ENCODE data around the gene R3HCC1L.

The R3HCC1L gene

DNA sequence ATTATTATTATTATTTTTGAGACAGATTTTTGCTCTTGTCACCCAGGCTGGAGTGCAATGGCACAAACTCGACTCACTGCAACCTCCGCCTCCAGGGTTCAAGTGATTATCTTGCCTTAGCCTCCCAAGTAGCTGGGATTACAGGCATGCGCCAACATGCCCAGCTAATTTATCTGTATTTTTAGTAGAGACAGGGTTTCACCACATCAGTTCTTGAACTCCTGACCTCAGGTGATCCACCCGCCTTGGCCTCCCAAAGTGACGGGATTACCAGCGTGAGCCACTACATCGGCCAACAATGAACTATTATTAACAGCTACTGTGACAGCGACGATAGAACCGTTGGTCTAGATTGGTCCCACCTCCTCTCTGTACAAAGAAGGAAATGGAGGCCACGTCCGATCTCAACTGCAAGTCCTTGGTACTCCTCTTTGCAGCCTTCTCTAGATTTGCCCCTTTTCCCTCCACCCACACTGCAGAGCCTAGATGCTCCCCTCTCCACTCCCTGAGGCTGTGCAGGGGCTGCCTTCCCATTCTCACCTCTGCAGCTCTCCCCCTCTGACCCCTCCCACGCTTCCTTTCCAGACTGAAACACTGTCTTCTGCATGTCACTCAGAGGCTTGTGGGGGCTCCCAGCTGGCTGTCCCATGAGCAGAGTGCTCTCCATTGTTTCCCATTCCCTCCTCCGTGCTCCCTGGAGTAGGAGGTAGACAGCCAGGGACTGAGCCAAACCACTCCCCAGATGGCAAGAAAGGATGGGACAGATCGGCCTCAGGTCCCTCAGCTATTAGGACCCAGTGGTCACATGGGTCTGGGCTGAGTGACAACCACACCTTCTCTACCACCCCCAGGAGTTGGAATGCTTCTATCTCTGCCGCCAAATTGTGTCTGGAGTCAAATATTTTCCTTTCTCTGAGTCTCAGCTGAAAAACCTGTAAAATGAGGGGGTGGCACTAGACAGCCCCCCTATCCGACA lies 131.2 kb downstream of the R3HCC1L start:
- Histone ChIP-seq H3K4me1 (ENCODE audit: control insufficient read depth, insufficient read depth, low read length) (no peaks in the 10 kb centered on the region), H3K9me3 (ENCODE audit: control insufficient read depth, insufficient read depth, low read depth, low read length) (no peaks in the 10 kb centered on the region), H3K36me3 (ENCODE audit: control insufficient read depth in 2 of 2, insufficient read depth in 1 of 2, low read length in 2 of 2) (no peaks in the 10 kb centered on the region), H3K27ac (ENCODE audit: extremely low read depth, low read depth, low read length) (no peak overlapping the region; the same call in 1 of the 2 replicates), H3K4me3 (ENCODE audit: low read depth, low read length) (no peak overlapping the region)
- CTCF ChIA-PET: interaction anchor here (0.6 to 2.4 kb wide), 5 partner anchors 44 to 666 kb away, joined by 3 to 13 read pairs (median 3); no protein-coding TSS in a partner anchor
- POLR2A ChIA-PET: no interaction called here
- TF ChIP-seq ZNF610 (tag by site-specific recombination; IDR thresholded peaks at IDR 0.05; ENCODE audit: borderline replicate concordance) (no peak), ZNF76 (tag by site-specific recombination; IDR thresholded peaks at IDR 0.05; ENCODE audit: borderline replicate concordance, low read depth) (no peak), ZSCAN23 (tag by site-specific recombination; IDR thresholded peaks at IDR 0.05) (no peak), ZNF510 (tag by site-specific recombination; IDR thresholded peaks at IDR 0.05; ENCODE audit: insufficient replicate concordance) (no peak), ZNF423 (tag by site-specific recombination; IDR thresholded peaks at IDR 0.05) (no peak), TSHZ1 (tag by site-specific recombination; IDR thresholded peaks at IDR 0.05; ENCODE audit: borderline replicate concordance) (no peak), ZNF670 (tag by site-specific recombination; IDR thresholded peaks at IDR 0.05; ENCODE audit: low read depth) (no peak), ZNF571 (tag by site-specific recombination; IDR thresholded peaks at IDR 0.05) (no peak), YY1 (tag by site-specific recombination; IDR thresholded peaks at IDR 0.05) (no peak), SP7 (tag by site-specific recombination; IDR thresholded peaks at IDR 0.05) (0 out of 2 replicates have a peak, but pooled peaks have one; percentile 37), WT1 (tag by site-specific recombination; IDR thresholded peaks at IDR 0.05) (0 out of 2 replicates have a peak, but pooled peaks have one; percentile 22), ATF2 (tag by site-specific recombination; IDR thresholded peaks at IDR 0.05; ENCODE audit: low read depth) (no peak), SALL2 (tag by site-specific recombination; IDR thresholded peaks at IDR 0.05; ENCODE audit: borderline replicate concordance) (no peak), ZNF664 (tag by site-specific recombination; IDR thresholded peaks at IDR 0.05) (no peak), ZFP37 (tag by site-specific recombination; IDR thresholded peaks at IDR 0.05) (no peak), ZNF518A (tag by site-specific recombination; conservative IDR thresholded peaks at IDR 0.05; ENCODE audit: low read depth) (no peak), HOXA7 (CRISPR knock-in tag; IDR thresholded peaks at IDR 0.05; ENCODE audit: borderline replicate concordance) (no peak), OVOL3 (tag by site-specific recombination; IDR thresholded peaks at IDR 0.05) (no peak)
- TF ChIP-seq, protein P1, sequence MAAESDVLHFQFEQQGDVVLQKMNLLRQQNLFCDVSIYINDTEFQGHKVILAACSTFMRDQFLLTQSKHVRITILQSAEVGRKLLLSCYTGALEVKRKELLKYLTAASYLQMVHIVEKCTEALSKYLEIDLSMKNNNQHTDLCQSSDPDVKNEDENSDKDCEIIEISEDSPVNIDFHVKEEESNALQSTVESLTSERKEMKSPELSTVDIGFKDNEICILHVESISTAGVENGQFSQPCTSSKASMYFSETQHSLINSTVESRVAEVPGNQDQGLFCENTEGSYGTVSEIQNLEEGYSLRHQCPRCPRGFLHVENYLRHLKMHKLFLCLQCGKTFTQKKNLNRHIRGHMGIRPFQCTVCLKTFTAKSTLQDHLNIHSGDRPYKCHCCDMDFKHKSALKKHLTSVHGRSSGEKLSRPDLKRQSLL (tag by site-specific recombination; IDR thresholded peaks at IDR 0.05): no peak
- TF ChIP-seq, protein P2, sequence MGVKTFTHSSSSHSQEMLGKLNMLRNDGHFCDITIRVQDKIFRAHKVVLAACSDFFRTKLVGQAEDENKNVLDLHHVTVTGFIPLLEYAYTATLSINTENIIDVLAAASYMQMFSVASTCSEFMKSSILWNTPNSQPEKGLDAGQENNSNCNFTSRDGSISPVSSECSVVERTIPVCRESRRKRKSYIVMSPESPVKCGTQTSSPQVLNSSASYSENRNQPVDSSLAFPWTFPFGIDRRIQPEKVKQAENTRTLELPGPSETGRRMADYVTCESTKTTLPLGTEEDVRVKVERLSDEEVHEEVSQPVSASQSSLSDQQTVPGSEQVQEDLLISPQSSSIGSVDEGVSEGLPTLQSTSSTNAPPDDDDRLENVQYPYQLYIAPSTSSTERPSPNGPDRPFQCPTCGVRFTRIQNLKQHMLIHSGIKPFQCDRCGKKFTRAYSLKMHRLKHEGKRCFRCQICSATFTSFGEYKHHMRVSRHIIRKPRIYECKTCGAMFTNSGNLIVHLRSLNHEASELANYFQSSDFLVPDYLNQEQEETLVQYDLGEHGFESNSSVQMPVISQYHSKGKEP (tag by site-specific recombination; IDR thresholded peaks at IDR 0.05): no peak
- TF ChIP-seq, protein P3, sequence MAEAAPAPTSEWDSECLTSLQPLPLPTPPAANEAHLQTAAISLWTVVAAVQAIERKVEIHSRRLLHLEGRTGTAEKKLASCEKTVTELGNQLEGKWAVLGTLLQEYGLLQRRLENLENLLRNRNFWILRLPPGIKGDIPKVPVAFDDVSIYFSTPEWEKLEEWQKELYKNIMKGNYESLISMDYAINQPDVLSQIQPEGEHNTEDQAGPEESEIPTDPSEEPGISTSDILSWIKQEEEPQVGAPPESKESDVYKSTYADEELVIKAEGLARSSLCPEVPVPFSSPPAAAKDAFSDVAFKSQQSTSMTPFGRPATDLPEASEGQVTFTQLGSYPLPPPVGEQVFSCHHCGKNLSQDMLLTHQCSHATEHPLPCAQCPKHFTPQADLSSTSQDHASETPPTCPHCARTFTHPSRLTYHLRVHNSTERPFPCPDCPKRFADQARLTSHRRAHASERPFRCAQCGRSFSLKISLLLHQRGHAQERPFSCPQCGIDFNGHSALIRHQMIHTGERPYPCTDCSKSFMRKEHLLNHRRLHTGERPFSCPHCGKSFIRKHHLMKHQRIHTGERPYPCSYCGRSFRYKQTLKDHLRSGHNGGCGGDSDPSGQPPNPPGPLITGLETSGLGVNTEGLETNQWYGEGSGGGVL (tag by site-specific recombination; IDR thresholded peaks at IDR 0.05): 0 out of 2 replicates have a peak, but pooled peaks have one; percentile 23

Data from HEK293 (cell line).